ENCODE measurements around the gene TMEM214.
"Not testable (repeated sequence)": the region's sequence is repeated elsewhere in the genome, so short reads cannot be mapped to it uniquely, and the experiment has no call there.

Gene TMEM214

DNA sequence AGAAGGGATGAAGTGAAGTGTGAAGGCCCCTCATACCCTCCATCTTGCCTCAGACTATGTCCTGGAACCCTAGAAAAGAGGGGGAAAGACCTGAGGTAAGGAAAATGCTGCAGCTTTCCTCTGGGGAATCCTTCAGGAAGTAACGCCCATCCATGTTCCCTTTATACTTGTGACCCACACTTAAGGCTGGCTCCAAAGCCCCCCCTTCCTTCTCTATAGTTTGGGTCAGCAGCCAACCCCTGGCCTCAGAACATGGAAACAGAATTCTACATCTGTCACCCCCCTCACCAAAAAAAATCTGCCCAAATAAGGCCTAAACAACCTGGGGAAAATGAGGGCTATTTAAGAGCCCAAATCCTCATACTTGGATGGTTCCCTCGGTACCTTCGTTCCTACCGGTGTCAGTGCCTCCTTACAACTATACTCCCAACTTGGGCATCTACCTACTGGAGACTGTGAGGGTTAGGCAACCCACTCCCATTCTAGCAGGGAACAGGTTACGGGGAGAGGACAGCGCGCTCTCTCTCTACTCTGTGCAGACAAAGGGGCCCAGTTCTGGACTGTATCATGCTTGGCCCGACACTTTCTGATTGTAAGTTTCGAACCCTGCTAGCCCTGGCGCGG lies 38.0 kb downstream of the TMEM214 start:
- no peak for DNase-seq (ENCODE audit: low read depth)

DNA sequence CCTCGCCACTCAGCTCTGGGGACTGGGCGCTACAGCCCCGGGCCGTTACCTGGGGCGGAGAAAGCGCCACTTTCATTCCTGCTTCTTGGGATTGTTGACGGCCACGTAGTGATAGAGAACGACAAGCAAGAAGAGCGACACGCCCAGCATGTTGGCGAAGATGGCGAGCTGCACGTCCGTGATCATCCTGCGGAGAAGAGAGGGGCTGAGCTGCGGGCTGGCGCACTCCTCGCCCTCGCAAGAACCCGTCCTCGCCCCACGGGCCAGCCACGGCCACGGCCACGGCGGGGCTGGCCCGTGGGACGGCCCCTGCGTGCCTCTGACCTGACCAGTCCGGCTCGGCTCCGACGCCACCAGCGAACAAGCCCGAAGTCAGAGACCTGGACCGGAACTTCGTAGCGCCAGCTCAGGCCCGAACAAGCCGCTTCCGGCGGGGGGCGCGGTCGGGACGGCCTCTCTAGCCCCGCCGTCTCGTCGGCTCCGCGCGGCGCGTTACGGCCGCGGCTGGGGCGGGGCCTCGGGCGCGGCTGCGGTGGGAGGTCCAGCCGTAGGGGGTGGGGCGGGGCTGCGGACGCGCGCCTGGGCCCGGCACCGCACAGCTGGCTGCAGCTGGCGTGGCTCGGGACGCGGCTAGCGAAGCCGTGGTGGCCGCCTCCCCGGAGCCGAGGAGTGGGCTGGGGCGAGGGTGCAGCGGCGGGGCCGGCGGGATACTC lies 38.7 kb downstream of the TMEM214 start, which contains the start of gene OST4:
OST4 (minus strand) TSS at position 378 of the 713 bp plus-strand sequence.
- DNase-seq (ENCODE audit: low read depth): peak; percentile 88

DNA sequence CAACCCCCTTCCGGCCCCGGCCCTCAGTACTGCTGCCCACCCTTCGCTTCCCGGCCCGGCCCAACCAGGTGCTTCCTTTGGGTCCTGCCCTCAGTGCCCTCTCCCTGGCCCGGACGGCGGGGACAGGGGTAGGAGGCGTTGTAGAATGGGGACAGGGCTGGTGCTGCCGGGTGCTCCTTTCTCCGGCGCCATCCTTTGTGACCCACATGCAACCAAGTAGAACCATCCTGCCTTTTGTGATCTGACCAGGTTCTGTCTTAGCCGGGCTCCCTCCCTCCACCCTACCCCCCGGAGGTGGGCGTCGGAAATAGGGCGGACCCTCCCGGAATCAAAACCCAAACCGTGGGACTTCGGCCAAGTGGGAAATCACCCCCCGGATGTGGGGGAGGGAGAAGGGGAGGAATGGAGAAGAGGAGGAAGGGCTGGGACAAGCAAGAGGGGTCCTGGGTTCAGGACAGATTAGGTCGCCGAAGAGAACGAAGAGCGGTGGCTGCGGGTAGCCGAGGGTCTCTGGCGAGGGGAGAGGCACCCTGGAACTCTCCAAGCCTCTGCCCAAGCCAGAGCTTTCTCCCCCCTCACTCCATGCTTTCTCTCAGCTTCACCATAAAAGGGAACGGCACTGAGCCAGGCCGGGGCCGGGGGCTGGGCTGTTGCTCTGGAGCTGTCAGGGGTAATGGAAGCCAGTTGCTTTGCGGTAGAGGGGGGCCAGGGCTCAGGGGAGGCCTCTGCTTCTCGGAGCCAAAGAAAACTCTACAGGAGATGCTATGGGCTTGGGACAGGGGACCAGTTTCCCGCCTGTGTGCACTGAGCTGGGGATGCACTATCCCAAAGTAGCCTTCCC lies 39.4 kb downstream of the TMEM214 start:
- DNase-seq (ENCODE audit: low read depth): no peak

DNA sequence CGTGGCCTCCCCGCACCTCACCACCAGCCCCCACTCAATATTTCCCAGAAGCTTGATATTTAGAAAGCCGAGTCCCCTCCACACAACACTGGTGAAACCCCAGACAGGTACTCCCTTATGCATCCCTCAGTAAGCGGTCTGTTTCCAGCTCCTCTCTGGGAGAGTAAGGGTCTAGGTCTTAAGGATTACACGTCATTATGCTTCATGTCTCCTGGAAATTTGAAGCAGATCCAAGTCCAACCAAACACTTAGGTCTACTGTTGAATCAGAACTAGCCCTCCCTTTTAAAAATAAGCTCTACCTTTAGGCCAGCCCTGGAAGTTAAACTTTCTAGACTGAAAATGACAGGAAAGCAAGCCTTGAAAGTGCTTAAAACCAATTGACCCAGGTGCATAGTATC lies 40.2 kb downstream of the TMEM214 start:
- no peak for DNase-seq (ENCODE audit: low read depth)

DNA sequence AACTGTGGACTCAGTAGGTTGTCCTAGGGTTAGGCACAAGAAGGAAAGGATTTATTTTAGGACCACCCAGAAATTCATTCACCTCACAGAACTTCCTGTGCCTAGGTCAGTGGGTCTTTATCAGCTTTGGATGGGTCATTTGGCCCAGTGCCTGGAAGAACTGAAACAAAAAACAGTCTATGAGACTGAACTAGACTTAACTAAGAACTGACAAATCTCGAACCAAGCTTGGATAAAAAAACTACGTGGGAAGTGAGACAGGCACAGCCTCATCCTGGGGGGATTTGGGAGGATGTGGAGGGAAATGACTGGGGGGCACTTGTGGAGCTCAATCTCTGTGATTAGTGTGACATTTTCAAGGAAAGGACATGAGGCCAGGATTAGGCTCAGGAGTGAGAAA lies 41.0 kb downstream of the TMEM214 start:
- DNase-seq (ENCODE audit: low read depth): no peak

DNA sequence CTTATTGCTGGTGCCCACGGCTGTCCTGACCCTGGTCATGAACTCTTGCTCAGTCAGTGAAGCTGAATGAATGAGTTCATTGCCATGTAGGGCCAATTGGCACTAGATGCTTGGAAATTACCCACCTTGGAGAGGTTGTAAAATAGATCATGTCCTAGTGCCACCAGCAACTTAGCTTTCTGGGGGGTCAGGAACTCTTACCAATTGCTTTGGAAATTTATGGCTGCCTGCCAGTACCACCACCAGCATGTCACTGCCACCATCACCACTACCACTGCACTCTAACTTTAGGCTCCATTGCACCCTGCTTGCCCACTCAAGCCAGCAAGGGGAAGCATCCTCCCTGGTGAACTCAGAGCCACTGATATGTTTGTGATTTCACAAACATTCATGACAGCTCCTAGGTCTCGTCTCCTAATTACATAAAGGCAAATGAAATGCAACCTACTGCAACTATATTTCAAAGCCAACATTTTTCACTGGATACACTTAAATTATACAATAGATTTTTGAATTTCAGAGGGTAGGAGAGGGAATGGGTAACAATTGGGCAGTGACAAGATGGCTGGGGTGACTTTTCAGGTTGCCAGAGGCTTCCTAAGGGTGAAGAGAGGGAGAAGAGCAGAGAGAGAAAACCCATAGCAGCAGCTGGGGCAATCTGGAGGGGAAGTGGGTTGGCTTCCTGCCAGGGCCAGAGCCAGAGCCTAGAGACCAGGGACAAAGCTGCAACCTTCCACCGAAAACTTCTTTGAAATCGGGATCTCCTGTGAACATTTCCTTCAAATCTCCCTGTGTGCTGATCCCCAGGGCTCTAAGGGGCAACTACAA lies 42.2 kb downstream of the TMEM214 start:
- DNase-seq (ENCODE audit: low read depth): no peak

DNA sequence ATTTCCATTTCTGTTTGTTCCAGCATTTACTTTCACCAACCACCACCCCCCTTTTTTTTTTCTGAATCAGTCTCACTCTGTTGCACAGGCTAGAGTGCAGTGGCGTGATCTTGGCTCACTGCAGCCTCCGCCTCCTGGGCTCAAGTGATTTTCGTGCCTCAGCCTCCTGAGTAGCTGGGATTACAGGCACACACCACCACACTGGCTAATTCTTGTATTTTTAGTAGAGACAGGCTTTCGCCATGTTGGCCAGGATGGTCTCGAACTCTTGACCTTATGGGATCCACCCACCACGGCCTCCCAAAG lies 42.8 kb downstream of the TMEM214 start:
- not testable (repeated sequence) for DNase-seq (ENCODE audit: low read depth)

DNA sequence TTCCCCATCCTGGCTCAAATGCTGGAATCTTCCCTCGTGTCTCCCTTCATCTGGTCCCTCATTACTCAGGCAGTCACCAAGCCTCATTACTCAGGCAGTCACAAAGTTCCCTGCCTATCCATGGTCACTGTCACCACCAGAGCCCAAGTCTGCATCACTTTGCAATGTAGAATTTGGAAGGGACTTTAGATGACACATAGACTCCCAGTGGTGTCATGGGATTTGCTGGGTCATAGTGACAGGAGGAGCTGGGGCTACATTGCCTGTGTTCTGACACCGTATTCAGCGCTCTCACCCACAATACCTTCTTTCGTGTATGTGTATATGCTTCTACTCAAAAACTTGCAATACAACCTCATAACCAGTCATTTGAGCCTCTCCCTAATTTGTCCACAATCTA lies 43.6 kb downstream of the TMEM214 start:
- no peak for DNase-seq (ENCODE audit: low read depth)

DNA sequence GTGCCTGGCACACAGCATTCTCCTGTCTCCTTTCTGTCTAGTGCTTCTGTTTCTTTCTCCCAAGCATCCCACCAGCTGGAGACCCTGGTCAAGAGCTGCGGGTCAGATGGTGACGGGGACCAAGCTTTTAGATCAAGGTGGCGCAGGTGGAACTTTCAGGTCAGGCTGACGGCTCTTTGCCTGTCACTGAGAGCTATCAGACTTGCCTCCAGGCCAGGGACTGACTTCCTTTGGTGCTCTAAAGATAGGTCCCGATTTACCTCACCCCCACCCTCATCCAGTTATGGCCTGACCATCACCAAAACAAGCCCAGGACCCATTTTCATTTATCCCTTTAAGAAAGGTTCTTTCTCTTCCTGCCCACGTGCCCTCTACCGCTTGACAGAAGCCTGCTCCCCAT lies 44.5 kb downstream of the TMEM214 start:
- DNase-seq (ENCODE audit: low read depth): no peak

DNA sequence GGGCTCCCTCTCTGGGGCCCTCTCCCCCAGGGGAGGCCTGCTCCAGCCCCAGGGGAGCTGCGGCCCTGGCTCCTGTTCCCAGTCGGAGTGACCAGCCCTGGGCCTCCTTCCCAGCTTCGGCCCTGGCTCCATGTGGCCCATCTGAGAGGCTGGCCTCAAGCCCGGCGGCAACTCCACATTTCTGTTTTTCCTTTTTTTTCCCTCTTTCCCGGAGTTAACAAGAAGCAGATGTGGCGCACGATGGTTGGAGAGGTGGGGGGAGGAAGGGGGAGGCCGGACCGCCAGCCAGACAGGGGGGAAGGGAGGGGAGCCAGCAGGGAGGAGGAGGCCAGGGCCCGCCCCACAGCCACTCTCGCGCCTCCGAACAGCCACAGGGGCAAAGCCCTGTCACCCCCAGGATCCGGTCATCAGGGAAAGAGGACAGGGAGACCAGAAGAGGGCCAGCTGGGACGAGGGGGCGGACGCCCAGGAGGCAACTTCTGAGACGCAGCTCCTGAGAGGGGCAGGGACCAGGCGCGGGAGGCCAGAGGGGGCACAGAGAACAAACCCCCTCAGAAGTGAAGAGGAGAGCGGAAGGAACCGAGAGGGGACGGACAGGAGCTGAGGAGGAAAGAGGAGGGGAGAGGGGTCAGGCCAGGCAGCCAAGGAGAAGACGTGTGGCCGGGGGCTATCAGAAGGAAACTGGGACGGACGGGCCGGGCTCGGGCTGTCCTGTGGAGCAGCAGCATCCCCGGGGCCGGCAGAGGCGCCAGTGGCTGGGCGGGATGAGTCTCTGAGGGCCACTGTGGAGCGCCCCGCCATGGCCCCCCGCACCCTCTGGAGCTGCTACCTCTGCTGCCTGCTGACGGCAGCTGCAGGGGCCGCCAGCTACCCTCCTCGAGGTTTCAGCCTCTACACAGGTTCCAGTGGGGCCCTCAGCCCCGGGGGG lies 45.8 kb downstream of the TMEM214 start, which contains the start of gene EMILIN1:
EMILIN1 (plus strand) TSS at position 349 of the 928 bp plus-strand sequence; CDS start at position 800, 451 bp downstream.
- DNase-seq (ENCODE audit: low read depth): peak; percentile 95

DNA sequence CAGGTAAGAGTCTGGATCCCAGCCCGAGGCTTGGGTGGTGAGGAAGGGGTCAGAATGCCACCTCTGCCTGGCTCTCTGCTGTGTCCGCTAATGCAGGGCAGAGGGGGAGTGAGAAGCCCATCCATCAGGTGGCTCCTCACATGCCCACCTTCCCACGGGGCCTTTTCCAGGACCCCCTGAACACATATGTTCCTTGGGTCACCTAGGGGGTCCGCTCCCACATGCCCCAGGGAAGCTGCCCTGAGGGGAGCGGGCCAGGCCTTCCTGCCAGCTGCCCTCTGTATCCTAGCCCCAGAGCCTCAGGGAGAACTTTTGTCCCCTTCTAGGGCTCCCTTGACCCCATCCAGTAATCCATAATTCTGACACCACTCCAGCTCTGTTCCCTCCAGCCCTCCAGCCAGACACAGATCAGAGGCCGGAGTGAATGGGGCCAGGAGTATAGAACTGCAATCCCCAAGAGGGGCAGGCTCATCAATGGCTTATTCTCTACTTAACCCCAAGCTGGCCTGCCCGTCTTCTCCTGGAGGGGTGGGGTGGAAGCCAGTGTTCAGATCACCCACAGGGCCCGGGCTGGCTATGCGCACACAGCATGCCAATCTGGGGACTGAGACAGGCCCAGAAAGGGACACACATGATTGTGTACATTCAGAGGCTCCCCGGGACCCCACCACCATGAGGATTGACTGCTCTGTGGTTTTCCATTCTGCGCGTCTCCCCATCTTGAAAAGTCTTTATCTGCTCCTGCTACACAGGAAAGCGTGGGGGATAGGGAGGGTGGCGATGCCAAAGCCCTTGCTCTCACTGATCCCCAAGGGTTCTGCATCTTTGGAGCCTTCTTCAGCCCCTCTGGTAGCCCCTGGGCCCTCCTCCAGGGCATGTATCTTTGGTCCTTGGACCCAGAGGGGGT lies 46.7 kb downstream of the TMEM214 start:
- no peak for DNase-seq (ENCODE audit: low read depth)

DNA sequence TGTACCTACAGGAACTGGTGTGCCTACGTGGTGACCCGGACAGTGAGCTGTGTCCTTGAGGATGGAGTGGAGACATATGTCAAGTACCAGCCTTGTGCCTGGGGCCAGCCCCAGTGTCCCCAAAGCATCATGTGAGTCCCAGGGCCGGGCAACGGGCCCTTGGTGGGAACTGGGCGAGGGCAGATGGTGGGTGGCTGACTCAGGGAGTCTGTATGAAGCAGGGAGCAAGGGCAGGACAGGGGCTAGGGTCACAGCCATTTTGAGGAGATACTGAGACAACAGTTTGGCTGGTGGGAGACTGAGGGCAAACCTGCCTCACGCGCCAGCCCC lies 47.3 kb downstream of the TMEM214 start:
- DNase-seq (ENCODE audit: low read depth): no peak

DNA sequence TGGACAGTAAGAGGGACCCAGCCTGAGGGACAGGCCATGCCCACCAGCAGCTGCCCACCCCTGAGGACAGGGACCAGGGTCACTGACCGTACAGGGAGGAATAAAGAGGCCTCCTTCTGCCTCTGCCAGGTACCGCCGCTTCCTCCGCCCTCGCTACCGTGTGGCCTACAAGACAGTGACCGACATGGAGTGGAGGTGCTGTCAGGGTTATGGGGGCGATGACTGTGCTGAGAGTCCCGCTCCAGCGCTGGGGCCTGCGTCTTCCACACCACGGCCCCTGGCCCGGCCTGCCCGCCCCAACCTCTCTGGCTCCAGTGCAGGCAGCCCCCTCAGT lies 47.8 kb downstream of the TMEM214 start:
- DNase-seq (ENCODE audit: low read depth): no peak

DNA sequence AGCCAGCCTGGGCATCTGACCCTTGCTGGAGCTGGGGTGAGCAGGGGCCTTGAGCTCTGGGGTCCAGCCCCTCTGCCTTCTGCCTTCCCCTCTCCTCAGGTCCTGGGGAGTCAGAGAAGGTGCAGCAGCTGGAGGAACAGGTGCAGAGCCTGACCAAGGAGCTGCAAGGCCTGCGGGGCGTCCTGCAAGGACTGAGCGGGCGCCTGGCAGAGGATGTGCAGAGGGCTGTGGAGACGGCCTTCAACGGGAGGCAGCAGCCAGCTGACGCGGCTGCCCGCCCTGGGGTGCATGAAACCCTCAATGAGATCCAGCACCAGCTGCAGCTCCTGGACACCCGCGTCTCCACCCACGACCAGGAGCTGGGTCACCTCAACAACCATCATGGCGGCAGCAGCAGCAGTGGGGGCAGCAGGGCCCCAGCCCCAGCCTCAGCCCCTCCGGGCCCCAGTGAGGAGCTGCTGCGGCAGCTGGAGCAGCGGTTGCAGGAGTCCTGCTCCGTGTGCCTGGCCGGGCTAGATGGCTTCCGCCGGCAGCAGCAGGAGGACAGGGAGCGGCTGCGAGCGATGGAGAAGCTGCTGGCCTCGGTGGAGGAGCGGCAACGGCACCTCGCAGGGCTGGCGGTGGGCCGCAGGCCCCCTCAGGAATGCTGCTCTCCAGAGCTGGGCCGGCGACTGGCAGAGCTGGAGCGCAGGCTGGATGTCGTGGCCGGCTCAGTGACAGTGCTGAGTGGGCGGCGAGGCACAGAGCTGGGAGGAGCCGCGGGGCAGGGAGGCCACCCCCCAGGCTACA lies 49.4 kb downstream of the TMEM214 start:
- no peak for DNase-seq (ENCODE audit: low read depth)

DNA sequence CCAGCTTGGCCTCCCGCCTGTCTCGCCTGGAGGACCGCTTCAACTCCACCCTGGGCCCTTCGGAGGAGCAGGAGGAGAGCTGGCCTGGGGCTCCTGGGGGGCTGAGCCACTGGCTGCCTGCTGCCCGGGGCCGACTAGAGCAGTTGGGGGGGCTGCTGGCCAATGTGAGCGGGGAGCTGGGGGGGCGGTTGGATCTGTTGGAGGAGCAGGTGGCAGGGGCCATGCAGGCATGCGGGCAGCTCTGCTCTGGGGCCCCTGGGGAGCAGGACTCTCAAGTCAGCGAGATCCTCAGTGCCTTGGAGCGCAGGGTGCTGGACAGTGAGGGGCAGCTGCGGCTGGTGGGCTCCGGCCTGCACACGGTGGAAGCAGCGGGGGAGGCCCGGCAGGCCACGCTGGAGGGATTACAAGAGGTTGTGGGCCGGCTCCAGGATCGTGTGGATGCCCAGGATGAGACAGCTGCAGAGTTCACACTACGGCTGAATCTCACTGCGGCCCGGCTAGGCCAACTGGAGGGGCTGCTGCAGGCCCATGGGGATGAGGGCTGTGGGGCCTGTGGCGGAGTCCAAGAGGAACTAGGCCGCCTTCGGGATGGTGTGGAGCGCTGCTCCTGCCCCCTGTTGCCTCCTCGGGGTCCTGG lies 50.1 kb downstream of the TMEM214 start:
- DNase-seq (ENCODE audit: low read depth): no peak

DNA sequence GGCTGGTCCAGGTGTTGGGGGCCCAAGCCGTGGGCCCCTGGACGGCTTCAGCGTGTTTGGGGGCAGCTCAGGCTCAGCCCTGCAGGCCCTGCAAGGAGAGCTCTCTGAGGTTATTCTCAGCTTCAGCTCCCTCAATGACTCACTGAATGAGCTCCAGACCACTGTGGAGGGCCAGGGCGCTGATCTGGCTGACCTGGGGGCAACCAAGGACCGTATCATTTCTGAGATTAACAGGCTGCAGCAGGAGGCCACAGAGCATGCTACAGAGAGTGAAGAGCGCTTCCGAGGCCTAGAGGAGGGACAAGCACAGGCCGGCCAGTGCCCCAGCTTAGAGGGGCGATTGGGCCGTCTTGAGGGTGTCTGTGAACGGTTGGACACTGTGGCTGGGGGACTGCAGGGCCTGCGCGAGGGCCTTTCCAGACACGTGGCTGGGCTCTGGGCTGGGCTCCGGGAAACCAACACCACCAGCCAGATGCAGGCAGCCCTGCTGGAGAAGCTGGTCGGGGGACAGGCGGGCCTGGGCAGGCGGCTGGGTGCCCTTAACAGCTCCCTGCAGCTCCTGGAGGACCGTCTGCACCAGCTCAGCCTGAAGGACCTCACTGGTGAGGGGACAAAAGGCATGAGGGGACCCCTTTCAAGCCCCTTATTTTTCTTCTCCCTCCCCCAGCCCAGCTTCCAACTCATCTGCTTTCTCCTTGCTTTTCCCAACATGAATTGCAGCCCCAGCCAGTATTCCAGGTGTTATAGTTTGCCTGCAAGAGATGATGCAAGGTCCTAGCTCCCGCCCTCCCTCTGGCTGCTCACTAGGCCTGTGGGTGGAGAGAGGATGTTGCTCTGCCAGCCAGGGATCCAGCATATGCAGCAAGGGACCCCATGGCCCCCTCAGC lies 50.9 kb downstream of the TMEM214 start:
- DNase-seq (ENCODE audit: low read depth): no peak

DNA sequence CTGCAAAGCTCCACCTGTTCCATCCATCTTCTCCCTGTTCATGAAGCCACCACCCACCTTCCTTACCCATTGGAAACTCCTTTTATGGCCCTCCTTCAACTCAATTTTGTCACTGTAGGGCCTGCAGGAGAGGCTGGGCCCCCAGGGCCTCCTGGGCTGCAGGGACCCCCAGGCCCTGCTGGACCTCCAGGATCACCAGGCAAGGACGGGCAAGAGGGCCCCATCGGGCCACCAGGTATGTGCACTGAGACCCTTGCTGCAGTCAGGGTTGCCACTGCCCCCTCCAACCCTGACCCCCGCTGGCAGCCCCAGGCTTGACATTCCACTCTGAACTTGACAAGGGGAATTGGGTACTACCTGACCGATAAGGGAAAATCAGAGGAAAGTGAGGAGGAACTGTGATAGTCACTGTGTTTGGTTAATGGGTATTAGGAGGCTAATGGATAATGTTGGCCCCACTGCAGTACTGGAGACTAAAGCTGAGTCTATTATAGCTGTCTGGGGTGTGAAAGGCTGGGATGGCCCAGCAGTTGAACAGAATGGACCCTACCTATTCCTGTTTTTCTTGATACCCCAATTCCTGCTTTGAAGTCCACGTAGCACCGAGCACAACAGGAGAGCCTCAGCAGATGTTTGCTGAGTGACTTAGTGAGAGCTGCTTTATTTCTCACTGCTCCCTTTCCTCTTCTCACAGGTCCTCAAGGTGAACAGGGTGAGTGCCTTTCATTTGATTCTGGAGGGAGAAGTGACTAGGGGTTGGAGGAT lies 51.7 kb downstream of the TMEM214 start:
- DNase-seq (ENCODE audit: low read depth): no peak
